ENCODE measurements around the gene TMEM208. TPM values are rescaled to one million over a fixed set of nuclear protein-coding genes. Genes with fewer than 3 reads are reported as not detected.

The TMEM208 gene
- total RNA-seq, 4 donors from 2014 or later, result 28.0 to 47.6 (median 41.2) TPM

DNA sequence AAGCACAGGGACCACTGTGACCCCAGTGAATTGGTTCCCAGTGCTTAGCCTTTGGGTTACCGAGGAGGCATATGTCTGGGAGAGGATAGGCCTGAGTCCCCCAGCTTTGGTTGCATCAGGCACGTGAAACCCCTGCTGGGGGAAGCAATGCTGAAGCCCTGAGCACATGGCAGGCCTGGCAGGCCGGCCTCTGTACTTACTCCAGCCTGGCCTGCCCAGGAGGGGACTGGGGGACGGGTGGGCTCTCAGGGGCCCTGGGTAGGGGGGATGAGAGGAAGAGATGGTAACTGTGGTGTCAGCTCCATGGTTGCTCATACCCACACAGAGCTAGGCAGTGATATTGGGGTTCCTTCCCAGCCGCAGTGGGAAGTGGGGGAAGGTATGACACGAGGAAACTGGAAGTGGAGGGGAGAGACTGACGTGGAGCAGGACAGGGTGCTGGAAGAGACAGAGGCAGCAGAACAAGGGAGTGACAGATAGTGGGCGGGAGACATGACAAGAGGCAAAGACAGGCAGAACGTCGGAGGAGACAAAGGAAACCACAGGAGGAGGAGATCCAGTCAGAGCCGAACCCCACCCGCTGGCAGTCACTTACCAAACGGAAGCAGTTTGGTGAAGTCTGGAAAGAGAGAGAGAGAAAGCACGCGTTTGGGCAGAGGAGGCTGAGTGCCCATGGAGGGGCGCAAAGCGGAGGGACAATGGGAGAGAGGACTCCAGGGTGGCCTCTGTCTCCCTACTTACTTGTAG lies 9.1 kb downstream of the TMEM208 start:
- no peak for DNase-seq (ENCODE audit: low spot score in 2 of 2)
- H3K36me3 ChIP-seq, result peaks cover 9 to 89% (median 25%) of the 10 kb centered on the region in 3 donors
- H3K9me3 ChIP-seq, result no peaks in the 10 kb centered on the region
- peak overlapping the region in 1 of 4 donors; percentile 9 for H3K27ac ChIP-seq
- 85% methylated on average over 17 of the region's 17 CpGs for WGBS, 2 donors
- no peaks in the 10 kb centered on the region for H3K27me3 ChIP-seq
- peaks cover 0 to 14% (median 6%) of the 10 kb centered on the region in 4 donors for H3K4me1 ChIP-seq
- TF ChIP-seq EP300 (IDR thresholded peaks at IDR 0.05), result no peak
- TF ChIP-seq POLR2A (IDR thresholded peaks at IDR 0.05), result no peak
- TF ChIP-seq, protein P1, sequence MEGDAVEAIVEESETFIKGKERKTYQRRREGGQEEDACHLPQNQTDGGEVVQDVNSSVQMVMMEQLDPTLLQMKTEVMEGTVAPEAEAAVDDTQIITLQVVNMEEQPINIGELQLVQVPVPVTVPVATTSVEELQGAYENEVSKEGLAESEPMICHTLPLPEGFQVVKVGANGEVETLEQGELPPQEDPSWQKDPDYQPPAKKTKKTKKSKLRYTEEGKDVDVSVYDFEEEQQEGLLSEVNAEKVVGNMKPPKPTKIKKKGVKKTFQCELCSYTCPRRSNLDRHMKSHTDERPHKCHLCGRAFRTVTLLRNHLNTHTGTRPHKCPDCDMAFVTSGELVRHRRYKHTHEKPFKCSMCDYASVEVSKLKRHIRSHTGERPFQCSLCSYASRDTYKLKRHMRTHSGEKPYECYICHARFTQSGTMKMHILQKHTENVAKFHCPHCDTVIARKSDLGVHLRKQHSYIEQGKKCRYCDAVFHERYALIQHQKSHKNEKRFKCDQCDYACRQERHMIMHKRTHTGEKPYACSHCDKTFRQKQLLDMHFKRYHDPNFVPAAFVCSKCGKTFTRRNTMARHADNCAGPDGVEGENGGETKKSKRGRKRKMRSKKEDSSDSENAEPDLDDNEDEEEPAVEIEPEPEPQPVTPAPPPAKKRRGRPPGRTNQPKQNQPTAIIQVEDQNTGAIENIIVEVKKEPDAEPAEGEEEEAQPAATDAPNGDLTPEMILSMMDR (IDR thresholded peaks at IDR 0.05), result no peak
- no peak overlapping the region for H3K4me3 ChIP-seq

DNA sequence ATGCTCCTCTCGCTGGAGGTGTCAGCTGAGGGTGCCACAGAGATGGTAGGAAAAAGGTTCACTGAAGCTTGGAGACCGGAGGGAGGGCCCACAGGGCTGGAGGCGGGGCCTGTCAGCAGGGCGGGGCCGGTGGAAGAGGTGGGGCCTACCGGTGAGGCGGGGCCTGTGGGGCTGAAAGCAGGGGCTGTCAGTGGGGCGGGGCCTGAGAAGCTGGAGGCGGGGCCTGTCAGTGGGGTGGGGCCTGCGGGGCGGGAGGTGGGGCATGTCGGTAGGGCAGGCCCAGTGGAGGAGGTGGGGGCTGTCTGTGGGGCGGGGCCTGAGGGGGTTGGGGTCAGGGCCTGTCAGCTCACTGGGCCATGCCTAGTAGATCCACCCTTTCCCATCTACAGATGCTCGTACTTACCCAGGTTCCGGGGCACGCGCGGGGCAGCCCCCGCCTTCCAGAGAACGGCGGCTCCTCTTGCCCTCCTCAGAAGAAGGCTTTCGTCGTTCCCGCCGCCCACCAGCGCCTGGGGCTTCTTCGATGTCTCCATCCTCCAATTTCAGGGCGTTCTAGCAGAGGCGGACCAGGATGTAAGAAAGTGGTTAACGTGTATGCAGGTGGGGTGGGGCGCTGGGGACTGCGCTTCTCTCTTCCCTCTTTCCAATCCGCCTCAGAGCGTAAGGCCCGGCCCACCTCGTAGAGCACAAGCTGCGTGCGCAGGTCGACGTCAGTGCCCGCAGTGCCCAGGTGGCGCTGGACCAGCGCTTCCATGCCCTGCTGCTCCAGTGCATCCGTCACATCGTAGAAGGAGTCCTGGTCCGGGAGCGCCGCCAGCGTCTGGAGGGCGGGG lies 9.8 kb downstream of the TMEM208 start:
- no peaks in the 10 kb centered on the region for H3K27me3 ChIP-seq
- DNase-seq (ENCODE audit: low spot score in 2 of 2), result no peak
- no peak overlapping the region for H3K4me3 ChIP-seq
- peaks cover 0 to 22% (median 14%) of the 10 kb centered on the region in 4 donors for H3K4me1 ChIP-seq
- no peak for TF ChIP-seq EP300 (IDR thresholded peaks at IDR 0.05)
- TF ChIP-seq, protein P1 (IDR thresholded peaks at IDR 0.05), result no peak
- no peak for TF ChIP-seq POLR2A (IDR thresholded peaks at IDR 0.05)
- 74 to 81% methylated on average over 47 to 49 of the region's 50 CpGs for WGBS, 2 donors
- H3K9me3 ChIP-seq, result no peaks in the 10 kb centered on the region
- peak overlapping the region in 1 of 4 donors; percentile 44 for H3K27ac ChIP-seq
- peaks cover 9 to 81% (median 23%) of the 10 kb centered on the region in 3 donors for H3K36me3 ChIP-seq

DNA sequence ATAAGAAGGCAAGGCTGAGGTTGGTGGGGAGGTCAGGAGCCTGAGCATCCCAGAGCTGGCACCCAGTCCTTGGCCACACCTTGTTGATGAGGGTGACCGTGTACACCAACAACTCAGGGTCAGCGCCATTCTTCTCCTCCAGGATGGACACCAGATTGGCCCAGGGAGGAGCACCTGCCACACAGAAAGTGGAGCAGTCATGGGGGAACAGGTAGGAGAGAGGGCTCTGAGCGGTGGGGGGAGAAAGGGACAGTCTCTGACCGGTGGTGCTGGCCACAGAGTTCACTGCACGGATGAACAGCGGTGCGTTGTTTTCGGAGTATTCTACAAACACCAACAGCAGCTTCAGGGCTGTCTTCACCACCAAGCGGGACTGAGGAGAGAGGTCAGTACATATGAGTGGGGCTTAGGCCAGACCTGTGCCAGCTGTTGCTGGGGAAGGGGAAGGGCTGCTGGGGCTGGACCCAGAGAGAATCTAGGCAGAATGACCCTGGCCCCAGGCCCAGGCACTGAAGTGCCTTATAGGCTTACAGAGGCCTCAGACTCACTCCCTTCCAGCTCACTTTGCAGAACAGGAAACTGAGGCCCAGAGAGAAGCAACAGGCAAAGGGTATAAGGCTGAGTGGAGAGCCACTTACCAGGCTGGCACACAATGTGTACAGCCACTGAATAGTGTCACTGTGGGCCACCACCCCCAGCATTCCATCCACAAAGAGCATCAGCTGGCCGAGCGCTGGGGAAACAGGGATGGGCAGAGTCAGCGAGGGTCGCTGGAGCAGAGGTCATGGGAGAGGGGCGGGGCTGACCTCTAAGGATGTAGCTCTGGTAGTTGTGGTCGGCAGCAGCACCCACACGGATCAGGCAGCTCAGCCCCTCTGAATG lies 10.7 kb downstream of the TMEM208 start:
- 65 to 68% methylated on average over 16 of the region's 16 CpGs for WGBS, 2 donors
- Histone ChIP-seq H3K27ac (peak overlapping the region in 1 of 4 donors; percentile 44), H3K4me1 (peaks cover 0 to 29% (median 16%) of the 10 kb centered on the region in 4 donors), H3K36me3 (peaks cover 9 to 73% (median 21%) of the 10 kb centered on the region in 3 donors), H3K4me3 (no peak overlapping the region), H3K9me3 (no peaks in the 10 kb centered on the region), H3K27me3 (no peaks in the 10 kb centered on the region)
- no peak for DNase-seq (ENCODE audit: low spot score in 2 of 2)
- TF ChIP-seq POLR2A (IDR thresholded peaks at IDR 0.05) (no peak), EP300 (IDR thresholded peaks at IDR 0.05) (no peak)
- TF ChIP-seq, protein P1 (IDR thresholded peaks at IDR 0.05), result no peak

DNA sequence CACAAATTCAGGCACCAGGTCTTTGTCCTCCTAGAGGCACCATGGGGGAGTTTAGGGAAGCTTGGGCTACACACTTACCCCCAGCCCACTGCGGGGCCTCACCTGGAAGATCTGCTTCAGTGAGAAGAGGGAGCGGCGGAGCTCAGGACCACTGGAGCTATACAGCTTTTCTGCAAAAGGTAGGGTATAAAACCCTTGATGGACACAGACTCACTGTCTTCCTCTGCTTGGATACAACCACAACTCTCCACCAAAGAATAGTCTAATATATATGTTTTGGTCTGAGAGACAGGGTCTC lies 11.3 kb downstream of the TMEM208 start:
- Histone ChIP-seq H3K4me1 (peaks cover 0 to 35% (median 16%) of the 10 kb centered on the region in 4 donors), H3K9me3 (no peaks in the 10 kb centered on the region), H3K36me3 (peaks cover 9 to 68% (median 21%) of the 10 kb centered on the region in 3 donors), H3K27ac (peak overlapping the region in 1 of 4 donors; percentile 44), H3K27me3 (no peaks in the 10 kb centered on the region), H3K4me3 (no peak overlapping the region)
- DNase-seq (ENCODE audit: low spot score in 2 of 2), result no peak
- 94 to 100% methylated on average over 3 of the region's 3 CpGs for WGBS, 2 donors
- TF ChIP-seq EP300 (IDR thresholded peaks at IDR 0.05), result no peak
- TF ChIP-seq, protein P1 (IDR thresholded peaks at IDR 0.05), result no peak
